Testis (tissue), 2 donors: ENCODE data around the gene DUS1L.

Source experiments
- CTCF ChIP-seq, 3 experiments: fragments of 450-650 bp in 2 of 3; fragments of 200-600 bp in 1 of 3; sonication (generic) in 1 of 3; IDR thresholded peaks; one replicate each; pipeline ENCODE4 v1.5.1; 2016 to 2019; ENCODE audit warnings: antibody characterized with exemption in 3 of 3, mild to moderate bottlenecking in 2 of 3, moderate library complexity in 1 of 3
- POLR2A ChIP-seq: fragments of 450-650 bp; IDR thresholded peaks from one replicate; pipeline ENCODE4 v1.6.1; 2017; ENCODE audit warnings: antibody characterized with exemption, mild to moderate bottlenecking, moderate library complexity

- TF ChIP-seq POLR2A (no peak), CTCF (IDR thresholded peaks at IDR 0.05) (no peak)
Observed at GRCh38 chr17:82103553-82104451, 38.2 kb upstream of the DUS1L start.
